ENCODE results near the gene RCBTB1.

RCBTB1 gene

GRCh38 chr13:49559006-49559405 is 26.4 kb downstream of the RCBTB1 start:
- no peak for DNase-seq (ENCODE audit: low read depth in 3 of 3)

- DNase-seq (ENCODE audit: low read depth in 3 of 3), result no peak
Observed at GRCh38 chr13:49554387-49554786, 31.0 kb downstream of the RCBTB1 start.

- no peak for DNase-seq (ENCODE audit: low read depth in 3 of 3)
Observed at GRCh38 chr13:49553888-49554287, 31.5 kb downstream of the RCBTB1 start.

- no peak for DNase-seq (ENCODE audit: low read depth in 3 of 3)
Observed at GRCh38 chr13:49550942-49551644, 34.3 kb downstream of the RCBTB1 start.

GRCh38 chr13:49549289-49549688 is 36.1 kb downstream of the RCBTB1 start:
- no peak for DNase-seq (ENCODE audit: low read depth in 3 of 3)

- no peak for DNase-seq (ENCODE audit: low read depth in 3 of 3)
Observed at GRCh38 chr13:49546561-49546960, 38.8 kb downstream of the RCBTB1 start.

GRCh38 chr13:49545661-49546060 is 39.7 kb downstream of the RCBTB1 start:
- DNase-seq (ENCODE audit: low read depth in 3 of 3), result no peak

GRCh38 chr13:49543656-49544055 is 41.7 kb downstream of the RCBTB1 start:
- no peak for DNase-seq (ENCODE audit: low read depth in 3 of 3)

- DNase-seq (ENCODE audit: low read depth in 3 of 3), result no peak
Observed at GRCh38 chr13:49540552-49540951, 44.8 kb downstream of the RCBTB1 start.

- no peak for DNase-seq (ENCODE audit: low read depth in 3 of 3)
Observed at GRCh38 chr13:49539746-49540145, 45.6 kb downstream of the RCBTB1 start.

GRCh38 chr13:49539313-49539712 is 46.0 kb downstream of the RCBTB1 start:
- DNase-seq (ENCODE audit: low read depth in 3 of 3), result no peak

- no peak for DNase-seq (ENCODE audit: low read depth in 3 of 3)
Observed at GRCh38 chr13:49538404-49538803, 47.0 kb downstream of the RCBTB1 start.

- DNase-seq (ENCODE audit: low read depth in 3 of 3), result no peak
Observed at GRCh38 chr13:49536144-49536873, 49.0 kb downstream of the RCBTB1 start.

GRCh38 chr13:49533591-49534269 is 51.6 kb downstream of the RCBTB1 start:
- no peak for DNase-seq (ENCODE audit: low read depth in 3 of 3)

- DNase-seq (ENCODE audit: low read depth in 3 of 3), result no peak
Observed at GRCh38 chr13:49533011-49533410, 52.3 kb downstream of the RCBTB1 start.

GRCh38 chr13:49532593-49532992 is 52.8 kb downstream of the RCBTB1 start:
- DNase-seq (ENCODE audit: low read depth in 3 of 3), result no peak

- DNase-seq (ENCODE audit: low read depth in 3 of 3), result no peak
Observed at GRCh38 chr13:49530457-49530856, 54.9 kb downstream of the RCBTB1 start.

GRCh38 chr13:49528161-49528560 is 57.2 kb downstream of the RCBTB1 start:
- DNase-seq (ENCODE audit: low read depth in 3 of 3), result no peak

- no peak for DNase-seq (ENCODE audit: low read depth in 3 of 3)
Observed at GRCh38 chr13:49527123-49527522, 58.2 kb downstream of the RCBTB1 start.

- DNase-seq (ENCODE audit: low read depth in 3 of 3), result no peak
Observed at GRCh38 chr13:49524740-49525501, 60.4 kb downstream of the RCBTB1 start.

- no peak for DNase-seq (ENCODE audit: low read depth in 3 of 3)
Observed at GRCh38 chr13:49521224-49521623, 64.1 kb downstream of the RCBTB1 start.

GRCh38 chr13:49517461-49517860 is 67.9 kb downstream of the RCBTB1 start:
- DNase-seq (ENCODE audit: low read depth in 3 of 3), result no peak

Measured in stimulated activated CD4-positive, alpha-beta T cell treated with anti-CD3 and anti-CD28 coated beads, TNF-alpha, amount 100 ng/mL, for 48 hours (primary cell).